GM12892 (cell line): ENCODE results near the gene FUNDC1.

Experiments
- POLR2AphosphoS5 ChIP-seq: IDR thresholded peaks from 2 replicates; pipeline ENCODE4 v1.6.1; 2011; ENCODE audit warnings: low read depth, low read length, control low read depth
- TAF1 ChIP-seq: IDR thresholded peaks from 2 replicates; pipeline ENCODE4 v1.6.1; 2011; ENCODE audit warnings: low read depth, mild to moderate bottlenecking, control low read depth, low read length, borderline replicate concordance

- TF ChIP-seq POLR2AphosphoS5 (no peak), TAF1 (no peak)
Observed at GRCh38 chrX:44572340-44572938, 29.8 kb upstream of the FUNDC1 start.
